IMR-90 (cell line): ENCODE results near the gene GSTT2. TPM values are rescaled to one million over a fixed set of nuclear protein-coding genes. Genes with fewer than 3 reads are reported as not detected.

Source experiments
- ATAC-seq: fragments of 200-7000 bp; cut with Tn5 transposase; 2 replicates; pipeline ENCODE4 v1.9.1; 2020; ENCODE audit warnings: low read depth, mild to moderate bottlenecking, moderate library complexity
- BruUV-seq: library from RNA; stranded (reverse); fragments of 400-500 nt; replicated peaks from 2 replicates; lab custom pipeline; 2021; lab: Mats Ljungman, UMichigan
- CTCF ChIA-PET: fragments of 300-600 bp; formaldehyde crosslinking; extraction: SDS; loops from one replicate; lab custom pipeline; 2021; ENCODE audit warnings: antibody characterized with exemption; lab: Yijun Ruan, JAX
- POLR2A ChIA-PET: fragments of 300-600 bp; sonication (Branson Sonifier 250); formaldehyde crosslinking; loops from one replicate; lab custom pipeline; 2022; ENCODE audit warnings: antibody characterized with exemption; ENCODE audit not compliant: unreplicated experiment; lab: Charles Lee
- DNase-seq: peaks from one replicate; pipeline ENCODE4 v3.0.0; 2013
- H2AFZ ChIP-seq: replicated peaks from 2 replicates; pipeline ENCODE3; 2013; ENCODE audit warnings: low read length, mild to moderate bottlenecking; ENCODE audit not compliant: poor library complexity
- H2AK5ac ChIP-seq: 2 replicates; pipeline ENCODE4 v1.6.1; 2013; ENCODE audit warnings: low read depth, low read length, inconsistent platforms
- H2AK9ac ChIP-seq: replicated peaks from 2 replicates; pipeline ENCODE3; 2013; ENCODE audit warnings: mild to moderate bottlenecking, low read depth, low read length, moderate library complexity; ENCODE audit not compliant: poor library complexity
- H2BK120ac ChIP-seq: 2 replicates; pipeline ENCODE4 v1.6.1; 2013; ENCODE audit warnings: low read depth, low read length, inconsistent platforms
- H2BK15ac ChIP-seq: 3 replicates; pipeline ENCODE4 v1.6.1; 2013; ENCODE audit warnings: low read depth, low read length, inconsistent platforms
- H2BK20ac ChIP-seq: 2 replicates; pipeline ENCODE4 v1.6.1; 2013; ENCODE audit warnings: low read depth, mild to moderate bottlenecking, inconsistent platforms, low read length, moderate library complexity
- H2BK5ac ChIP-seq: 2 replicates; pipeline ENCODE4 v1.6.1; 2013; ENCODE audit warnings: mild to moderate bottlenecking, low read depth, low read length, inconsistent platforms; ENCODE audit not compliant: poor library complexity, severe bottlenecking
- H3K14ac ChIP-seq: replicated peaks from 2 replicates; pipeline ENCODE4 v1.6.1; 2013; ENCODE audit warnings: low read depth, low read length, inconsistent platforms
- H3K18ac ChIP-seq: 2 replicates; pipeline ENCODE4 v1.6.1; 2013; ENCODE audit warnings: low read depth, low read length, control low read depth
- H3K23ac ChIP-seq: 2 replicates; pipeline ENCODE4 v1.6.1; 2013; ENCODE audit warnings: low read depth, low read length, inconsistent platforms
- H3K27ac ChIP-seq: 2 replicates; pipeline ENCODE4 v1.5.1; 2013; ENCODE audit warnings: mild to moderate bottlenecking, control low read depth, low read length; ENCODE audit not compliant: insufficient read depth
- H3K27me3 ChIP-seq: 2 replicates; pipeline ENCODE4 v1.6.1; 2013; ENCODE audit warnings: low read length; ENCODE audit not compliant: control insufficient read depth, insufficient read depth
- H3K36me3 ChIP-seq: 2 replicates; pipeline ENCODE4 v1.6.1; 2013; ENCODE audit warnings: low read length, mixed read lengths; ENCODE audit not compliant: control insufficient read depth, insufficient read depth
- H3K4ac ChIP-seq: 2 replicates; pipeline ENCODE4 v1.6.1; 2013; ENCODE audit warnings: low read depth, low read length, inconsistent platforms
- H3K4me1 ChIP-seq: 2 replicates; pipeline ENCODE4 v1.6.1; 2013; ENCODE audit warnings: low read length, mixed read lengths; ENCODE audit not compliant: control insufficient read depth, insufficient read depth
- H3K4me2 ChIP-seq: 2 replicates; pipeline ENCODE4 v1.6.1; 2013; ENCODE audit warnings: low read depth, mild to moderate bottlenecking, control low read depth, low read length, moderate library complexity
- H3K4me3 ChIP-seq: 2 replicates; pipeline ENCODE4 v1.5.1; 2013; ENCODE audit warnings: low read depth, mild to moderate bottlenecking, control low read depth, low read length, moderate library complexity; ENCODE audit not compliant: insufficient read depth
- H3K56ac ChIP-seq: 2 replicates; pipeline ENCODE4 v1.6.1; 2013; ENCODE audit warnings: low read length, inconsistent platforms; ENCODE audit not compliant: insufficient read depth; ENCODE audit errors: extremely low read depth
- H3K79me1 ChIP-seq, 2 experiments: 2 replicates each; pipeline ENCODE4 v1.6.1; 2013; ENCODE audit warnings: low read length in 2 of 2, inconsistent platforms in 1 of 2, low read depth in 1 of 2
- H3K9ac ChIP-seq: 2 replicates; pipeline ENCODE4 v1.6.1; 2013; ENCODE audit warnings: low read depth, low read length, control low read depth
- H3K9me1 ChIP-seq: 2 replicates; pipeline ENCODE4 v1.6.1; 2013; ENCODE audit warnings: low read length, inconsistent platforms; ENCODE audit not compliant: insufficient read depth
- H3K9me3 ChIP-seq: 2 replicates; pipeline ENCODE4 v1.6.1; 2013; ENCODE audit warnings: low read length; ENCODE audit not compliant: control insufficient read depth, insufficient read depth
- H4K20me1 ChIP-seq: 2 replicates; pipeline ENCODE4 v1.6.1; 2013; ENCODE audit warnings: low read length, inconsistent platforms; ENCODE audit not compliant: insufficient read depth
- H4K5ac ChIP-seq: 2 replicates; pipeline ENCODE4 v1.6.1; 2013; ENCODE audit warnings: mild to moderate bottlenecking, low read depth, low read length, control low read depth
- H4K8ac ChIP-seq, 2 experiments: 2 replicates each; pipeline ENCODE4 v1.6.1; 2013; ENCODE audit warnings: low read depth in 2 of 2, low read length in 2 of 2, control low read depth in 1 of 2, inconsistent platforms in 1 of 2
- H4K91ac ChIP-seq: 2 replicates; pipeline ENCODE4 v1.6.1; 2013; ENCODE audit warnings: low read depth, low read length, inconsistent platforms; ENCODE audit not compliant: insufficient read depth
- BHLHE40 ChIP-seq: fragments of 150-350 bp; IDR thresholded peaks from 2 replicates; pipeline ENCODE4 v1.6.1; 2016; ENCODE audit warnings: mild to moderate bottlenecking, low read depth, low read length
- CEBPB ChIP-seq: IDR thresholded peaks from 2 replicates; pipeline ENCODE4 v1.6.1; 2012; ENCODE audit warnings: low read depth, low read length, improper control_type of control experiment
- CHD1 ChIP-seq: IDR thresholded peaks from 2 replicates; pipeline ENCODE4 v1.6.1; 2012; ENCODE audit warnings: low read depth, low read length, improper control_type of control experiment
- FOS ChIP-seq: fragments of 150-350 bp; IDR thresholded peaks from 2 replicates; pipeline ENCODE4 v1.6.1; 2016; ENCODE audit warnings: low read depth, low read length
- MAFK ChIP-seq: IDR thresholded peaks from 2 replicates; pipeline ENCODE4 v1.6.1; 2012; ENCODE audit warnings: low read depth, low read length, improper control_type of control experiment
- MAZ ChIP-seq: IDR thresholded peaks from 2 replicates; pipeline ENCODE4 v1.6.1; 2012; ENCODE audit warnings: low read depth, mild to moderate bottlenecking, low read length, improper control_type of control experiment, moderate library complexity, borderline replicate concordance
- MXI1 ChIP-seq: IDR thresholded peaks from 2 replicates; pipeline ENCODE4 v1.6.1; 2012; ENCODE audit warnings: low read depth, mild to moderate bottlenecking, low read length, moderate library complexity, borderline replicate concordance
- NFE2L2 ChIP-seq: fragments of 150-350 bp; IDR thresholded peaks from 2 replicates; pipeline ENCODE4 v1.6.1; 2016; ENCODE audit warnings: low read depth, mild to moderate bottlenecking, low read length
- RAD21 ChIP-seq: IDR thresholded peaks from 2 replicates; pipeline ENCODE4 v1.6.1; 2012; ENCODE audit warnings: low read length, improper control_type of control experiment
- RCOR1 ChIP-seq: IDR thresholded peaks from 2 replicates; pipeline ENCODE4 v1.6.1; 2012; ENCODE audit warnings: mild to moderate bottlenecking, low read length, improper control_type of control experiment; ENCODE audit not compliant: insufficient replicate concordance
- RFX5 ChIP-seq: IDR thresholded peaks from 2 replicates; pipeline ENCODE4 v1.8.0; 2012; ENCODE audit warnings: low read depth, mild to moderate bottlenecking, low read length, moderate library complexity
- SMC3 ChIP-seq: fragments of 150-350 bp; IDR thresholded peaks from 2 replicates; pipeline ENCODE4 v1.6.1; 2016; ENCODE audit warnings: low read depth, mild to moderate bottlenecking, antibody characterized with exemption, low read length, moderate library complexity
- WGBS, 2 experiments: methylation state at CpG; one replicate each; pipeline versions ENCODE4 v1.1.5 to v1.1.7; 2013; ENCODE audit warnings: missing lambda C conversion rate in 2 of 2; ENCODE audit not compliant: insufficient read length in 1 of 2; ENCODE audit errors: extremely low coverage in 2 of 2; 5-methylcytosine and 5-hydroxymethylcytosine counted together
- dilution Hi-C: fragments of 300-500 bp; cut with HindIII; formaldehyde crosslinking; loops from one replicate; pipeline ENCODE4 v1.14.3; 2018; ENCODE audit warnings: low sequenced_read_pairs; ENCODE audit not compliant: unreplicated experiment
- in situ Hi-C: fragments of 300-500 bp; cut with MboI; formaldehyde crosslinking; loops from 3 replicates; pipeline ENCODE4 v1.14.3; 2019; ENCODE audit warnings: low sequenced_read_pairs, inconsistent platforms, mixed read lengths
- intact Hi-C: fragments of 100-400 bp; cut with micrococcal nuclease; formaldehyde crosslinking; loops from 2 replicates; pipeline ENCODE4 v1.10.0; 2022
- polyA plus RNA-seq, 3 experiments: library from polyadenylated mRNA; depleted of rRNA; stranded (reverse); fragments of >200 nt; gene quantifications; 2 replicates each; pipeline ENCODE4 v1.2.3, GENCODE V29; 2012; ENCODE audit warnings: low replicate concordance in 1 of 3
- total RNA-seq: library from RNA; depleted of rRNA; stranded (reverse); fragments of >200 nt; gene quantifications from 2 replicates; pipeline ENCODE4 v1.2.3, GENCODE V29; 2012
- TF ChIP-seq, protein P1 (sequence below): fragments of 150-350 bp; IDR thresholded peaks from 2 replicates; pipeline ENCODE4 v1.6.1; 2016; ENCODE audit warnings: low read depth, mild to moderate bottlenecking, low read length, moderate library complexity, borderline replicate concordance
- TF ChIP-seq, protein P2 (sequence below): conservative IDR thresholded peaks from 2 replicates; pipeline ENCODE4 v1.5.1; 2012; ENCODE audit warnings: mild to moderate bottlenecking, low read depth, low read length, improper control_type of control experiment
- TF ChIP-seq, protein P3 (sequence below): fragments of 150-350 bp; IDR thresholded peaks from 2 replicates; pipeline ENCODE4 v1.6.1; 2017; ENCODE audit warnings: mild to moderate bottlenecking, antibody characterized with exemption, low read length, low read depth

The GSTT2 gene
- total and polyA plus RNA-seq, 2 of the 4 experiments (the other 2 are of a cell fraction), result 1.4 to 6.9 TPM

DNA sequence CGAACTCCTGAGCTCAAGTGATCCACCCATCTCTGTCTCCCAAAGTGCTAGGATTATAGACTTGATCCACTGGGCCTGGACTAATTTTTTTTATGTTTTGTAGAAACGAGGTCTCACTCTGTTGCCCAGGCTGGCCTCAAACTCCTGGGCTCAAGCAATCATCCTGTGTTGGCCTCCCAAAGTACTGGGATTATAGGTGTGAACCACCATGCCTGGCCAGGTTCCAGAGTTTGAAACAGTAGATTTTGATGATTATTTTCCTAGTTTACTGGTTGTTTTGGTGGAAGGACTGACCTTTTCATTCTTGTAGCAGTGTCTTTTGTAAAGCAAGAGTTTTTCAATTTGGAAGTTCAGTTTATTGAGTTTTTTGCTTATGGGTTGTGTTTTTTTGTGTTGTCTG, 46.1 kb downstream of the GSTT2 start:
- no peak overlapping the region for H2BK20ac ChIP-seq
- H2BK120ac ChIP-seq, result no peak overlapping the region
- in situ Hi-C loops (no loop called here), intact Hi-C loops (no loop called here), dilution Hi-C loops (no loop called here)
- no peak overlapping the region for H2BK5ac ChIP-seq
- ChIA-PET CTCF (no interaction called here), POLR2A (no interaction called here)
- H3K27me3 ChIP-seq, result no peaks in the 10 kb centered on the region
- no peak for TF ChIP-seq CEBPB
- no peak for TF ChIP-seq SMC3
- TF ChIP-seq MAFK, result no peak
- TF ChIP-seq BHLHE40, result no peak
- no peak for TF ChIP-seq MXI1
- TF ChIP-seq, protein P1, sequence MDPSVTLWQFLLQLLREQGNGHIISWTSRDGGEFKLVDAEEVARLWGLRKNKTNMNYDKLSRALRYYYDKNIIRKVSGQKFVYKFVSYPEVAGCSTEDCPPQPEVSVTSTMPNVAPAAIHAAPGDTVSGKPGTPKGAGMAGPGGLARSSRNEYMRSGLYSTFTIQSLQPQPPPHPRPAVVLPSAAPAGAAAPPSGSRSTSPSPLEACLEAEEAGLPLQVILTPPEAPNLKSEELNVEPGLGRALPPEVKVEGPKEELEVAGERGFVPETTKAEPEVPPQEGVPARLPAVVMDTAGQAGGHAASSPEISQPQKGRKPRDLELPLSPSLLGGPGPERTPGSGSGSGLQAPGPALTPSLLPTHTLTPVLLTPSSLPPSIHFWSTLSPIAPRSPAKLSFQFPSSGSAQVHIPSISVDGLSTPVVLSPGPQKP, result no peak
- TF ChIP-seq, protein P2, sequence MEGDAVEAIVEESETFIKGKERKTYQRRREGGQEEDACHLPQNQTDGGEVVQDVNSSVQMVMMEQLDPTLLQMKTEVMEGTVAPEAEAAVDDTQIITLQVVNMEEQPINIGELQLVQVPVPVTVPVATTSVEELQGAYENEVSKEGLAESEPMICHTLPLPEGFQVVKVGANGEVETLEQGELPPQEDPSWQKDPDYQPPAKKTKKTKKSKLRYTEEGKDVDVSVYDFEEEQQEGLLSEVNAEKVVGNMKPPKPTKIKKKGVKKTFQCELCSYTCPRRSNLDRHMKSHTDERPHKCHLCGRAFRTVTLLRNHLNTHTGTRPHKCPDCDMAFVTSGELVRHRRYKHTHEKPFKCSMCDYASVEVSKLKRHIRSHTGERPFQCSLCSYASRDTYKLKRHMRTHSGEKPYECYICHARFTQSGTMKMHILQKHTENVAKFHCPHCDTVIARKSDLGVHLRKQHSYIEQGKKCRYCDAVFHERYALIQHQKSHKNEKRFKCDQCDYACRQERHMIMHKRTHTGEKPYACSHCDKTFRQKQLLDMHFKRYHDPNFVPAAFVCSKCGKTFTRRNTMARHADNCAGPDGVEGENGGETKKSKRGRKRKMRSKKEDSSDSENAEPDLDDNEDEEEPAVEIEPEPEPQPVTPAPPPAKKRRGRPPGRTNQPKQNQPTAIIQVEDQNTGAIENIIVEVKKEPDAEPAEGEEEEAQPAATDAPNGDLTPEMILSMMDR, result no peak
- TF ChIP-seq RAD21, result no peak
- TF ChIP-seq MAZ, result no peak
- TF ChIP-seq, protein P3, sequence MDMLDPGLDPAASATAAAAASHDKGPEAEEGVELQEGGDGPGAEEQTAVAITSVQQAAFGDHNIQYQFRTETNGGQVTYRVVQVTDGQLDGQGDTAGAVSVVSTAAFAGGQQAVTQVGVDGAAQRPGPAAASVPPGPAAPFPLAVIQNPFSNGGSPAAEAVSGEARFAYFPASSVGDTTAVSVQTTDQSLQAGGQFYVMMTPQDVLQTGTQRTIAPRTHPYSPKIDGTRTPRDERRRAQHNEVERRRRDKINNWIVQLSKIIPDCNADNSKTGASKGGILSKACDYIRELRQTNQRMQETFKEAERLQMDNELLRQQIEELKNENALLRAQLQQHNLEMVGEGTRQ, result no peak
- no peak for TF ChIP-seq RFX5
- no peak for TF ChIP-seq CHD1
- TF ChIP-seq FOS, result no peak
- TF ChIP-seq RCOR1, result no peak
- TF ChIP-seq NFE2L2, result no peak
- no TSS peak for BruUV-seq
- no peak overlapping the region for H4K5ac ChIP-seq
- H4K8ac ChIP-seq, result no peak overlapping the region
- H4K20me1 ChIP-seq, result peaks cover 23% of the 10 kb centered on the region
- H2AK5ac ChIP-seq, result no peak overlapping the region
- H3K4me2 ChIP-seq, result no peak overlapping the region
- H3K36me3 ChIP-seq, result peaks cover 3% of the 10 kb centered on the region; the same call in 1 of the 2 replicates
- no peak overlapping the region for H3K56ac ChIP-seq
- ATAC-seq (no peak), DNase-seq (no peak)
- H3K18ac ChIP-seq, result no peak overlapping the region
- H3K9ac ChIP-seq, result no peak overlapping the region
- H3K23ac ChIP-seq, result no peak overlapping the region
- H2AK9ac ChIP-seq, result no peak overlapping the region
- H3K4me1 ChIP-seq, result no peaks in the 10 kb centered on the region
- peaks cover 45 to 59% of the 10 kb centered on the region in 2 experiments for H3K79me1 ChIP-seq
- no peak overlapping the region for H3K4ac ChIP-seq
- no peaks in the 10 kb centered on the region for H3K9me3 ChIP-seq
- no peak overlapping the region for H4K91ac ChIP-seq
- no peak overlapping the region for H3K4me3 ChIP-seq
- H3K14ac ChIP-seq, result no peak overlapping the region
- 86% methylated on average over 1 of the region's 2 CpGs; no CpG with 5 or more reads in 1 of the 2 experiments for WGBS, 2 experiments
- no peak overlapping the region for H3K27ac ChIP-seq
- H3K9me1 ChIP-seq, result peaks cover 3% of the 10 kb centered on the region; the same call in 1 of the 2 replicates
- H2BK15ac ChIP-seq, result no peak overlapping the region
- H2AFZ ChIP-seq, result no peak overlapping the region
